NT2/D1 (cell line): ENCODE measurements around the gene TSPEAR.
"Not testable (repeated sequence)": the region's sequence is repeated elsewhere in the genome, so short reads cannot be mapped to it uniquely, and the experiment has no call there.

Experiments
- SUZ12 ChIP-seq: IDR thresholded peaks from 2 replicates; pipeline ENCODE4 v1.6.1; 2011; ENCODE audit not compliant: insufficient read length, insufficient read depth; ENCODE audit errors: extremely low read depth
- YY1 ChIP-seq: IDR thresholded peaks from 2 replicates; pipeline ENCODE4 v1.6.1; 2011; ENCODE audit not compliant: insufficient read length, insufficient read depth
- ZNF274 ChIP-seq: IDR thresholded peaks from 2 replicates; pipeline ENCODE4 v1.6.1; 2011; ENCODE audit warnings: mild to moderate bottlenecking, low read depth, low read length

GRCh38 chr21:44479556-44480199 is 231.7 kb downstream of the TSPEAR start:
- TF ChIP-seq ZNF274, YY1, SUZ12: not testable (repeated sequence)
